HG02852 (cell line): ENCODE data around the gene PEX14.
"Not testable (repeated sequence)": the region's sequence is repeated elsewhere in the genome, so short reads cannot be mapped to it uniquely, and the experiment has no call there.

Source experiments
- ATAC-seq: cut with Tn5 transposase; IDR thresholded peaks from one replicate; pipeline ENCODE4 v1.9.1; 2021; ENCODE audit warnings: mild to moderate bottlenecking, moderate library complexity; ENCODE audit not compliant: unreplicated experiment

PEX14 gene

GRCh38 chr1:10494418-10494753, 19.6 kb downstream of the PEX14 start:
- no peak for ATAC-seq

GRCh38 chr1:10494754-10495474, 20.2 kb downstream of the PEX14 start:
- ATAC-seq: peak; percentile 76

- ATAC-seq: no peak
These were observed 20.7 kb downstream of the PEX14 start for GRCh38 chr1:10495475-10495817.

GRCh38 chr1:10495952-10496351, 21.2 kb downstream of the PEX14 start:
- no peak for ATAC-seq

- no peak for ATAC-seq
These were observed 22.4 kb downstream of the PEX14 start for GRCh38 chr1:10497109-10497508.

GRCh38 chr1:10498231-10498630, 23.5 kb downstream of the PEX14 start:
- no peak for ATAC-seq

- no peak for ATAC-seq
These were observed 27.5 kb downstream of the PEX14 start for GRCh38 chr1:10502206-10502605.

- ATAC-seq: no peak
These were observed 29.5 kb downstream of the PEX14 start for GRCh38 chr1:10504249-10504648.

GRCh38 chr1:10506046-10506676, 31.4 kb downstream of the PEX14 start:
- ATAC-seq: not testable (repeated sequence)

- ATAC-seq: no peak
These were observed 31.9 kb downstream of the PEX14 start for GRCh38 chr1:10506677-10507047.

- ATAC-seq: no peak
These were observed 32.5 kb downstream of the PEX14 start for GRCh38 chr1:10507111-10507879.

GRCh38 chr1:10508511-10508951, 33.8 kb downstream of the PEX14 start:
- ATAC-seq: no peak

- ATAC-seq: no peak
These were observed 35.2 kb downstream of the PEX14 start for GRCh38 chr1:10509809-10510509.

- peak; percentile 90 for ATAC-seq
These were observed 36.1 kb downstream of the PEX14 start for GRCh38 chr1:10510520-10511493.

GRCh38 chr1:10511494-10511885, 36.7 kb downstream of the PEX14 start:
- ATAC-seq: no peak

- ATAC-seq: no peak
These were observed 38.4 kb downstream of the PEX14 start for GRCh38 chr1:10513199-10513598.

GRCh38 chr1:10514490-10515235, 39.9 kb downstream of the PEX14 start:
- no peak for ATAC-seq

GRCh38 chr1:10515301-10515975, 40.7 kb downstream of the PEX14 start:
- no peak for ATAC-seq
